GM18870 (cell line): Measurements from ENCODE around the gene UTS2R.

Experiments used
- ATAC-seq: cut with Tn5 transposase; IDR thresholded peaks from one replicate; pipeline ENCODE4 v1.9.1; 2021; ENCODE audit warnings: moderate library complexity; ENCODE audit not compliant: unreplicated experiment

Gene UTS2R

GRCh38 chr17:82388223-82388921 lies 16.8 kb downstream of the UTS2R start:
- ATAC-seq, result no peak

GRCh38 chr17:82388922-82389283 lies 17.3 kb downstream of the UTS2R start:
- ATAC-seq, result no peak

GRCh38 chr17:82389379-82389778 lies 17.8 kb downstream of the UTS2R start:
- no peak for ATAC-seq

GRCh38 chr17:82390015-82390859 lies 18.7 kb downstream of the UTS2R start:
- ATAC-seq, result no peak

GRCh38 chr17:82390860-82391435 lies 19.4 kb downstream of the UTS2R start:
- ATAC-seq, result no peak

GRCh38 chr17:82391496-82392066 lies 20.0 kb downstream of the UTS2R start:
- no peak for ATAC-seq

- no peak for ATAC-seq
Observed at GRCh38 chr17:82392209-82392920, 20.8 kb downstream of the UTS2R start.

GRCh38 chr17:82392941-82393340 lies 21.4 kb downstream of the UTS2R start:
- ATAC-seq, result no peak

- ATAC-seq, result no peak
Observed at GRCh38 chr17:82394278-82394677, 22.7 kb downstream of the UTS2R start.

GRCh38 chr17:82396601-82397435 lies 25.3 kb downstream of the UTS2R start:
- ATAC-seq, result no peak

GRCh38 chr17:82397449-82398335 lies 26.1 kb downstream of the UTS2R start:
- no peak for ATAC-seq

GRCh38 chr17:82399041-82399441 lies 27.5 kb downstream of the UTS2R start:
- no peak for ATAC-seq

GRCh38 chr17:82399601-82400101 lies 28.1 kb downstream of the UTS2R start:
- ATAC-seq, result no peak

- no peak for ATAC-seq
Observed at GRCh38 chr17:82400206-82400605, 28.6 kb downstream of the UTS2R start.

GRCh38 chr17:82400830-82401229 lies 29.3 kb downstream of the UTS2R start:
- ATAC-seq, result no peak

- ATAC-seq, result peak; percentile 69
Observed at GRCh38 chr17:82402865-82403264, 31.3 kb downstream of the UTS2R start.

GRCh38 chr17:82403662-82404660 lies 32.4 kb downstream of the UTS2R start:
- no peak for ATAC-seq

- no peak for ATAC-seq
Observed at GRCh38 chr17:82405051-82405450, 33.5 kb downstream of the UTS2R start.
